IPS-18a (cell line): ENCODE results near the gene GNG2.
A peak's percentile ranks its signal among the peaks of the same experiment; 100 is the strongest.

Experiments used
- H3K27ac ChIP-seq: one replicate; pipeline ENCODE4 v1.5.1; 2013; ENCODE audit warnings: low read length
- H3K27me3 ChIP-seq: one replicate; pipeline ENCODE4 v1.6.1; 2013; ENCODE audit warnings: mild to moderate bottlenecking, low read length; ENCODE audit not compliant: control insufficient read depth, insufficient read depth
- H3K36me3 ChIP-seq: one replicate; pipeline ENCODE4 v1.6.1; 2013; ENCODE audit warnings: low read depth, low read length; ENCODE audit not compliant: control insufficient read depth
- H3K4me1 ChIP-seq: one replicate; pipeline ENCODE4 v1.6.1; 2013; ENCODE audit warnings: low read depth, low read length; ENCODE audit not compliant: control insufficient read depth
- H3K4me3 ChIP-seq: one replicate; pipeline ENCODE4 v1.5.1; 2013; ENCODE audit warnings: low read length
- H3K9ac ChIP-seq: one replicate; pipeline ENCODE4 v1.6.1; 2013; ENCODE audit warnings: mild to moderate bottlenecking, low read length, moderate library complexity
- H3K9me3 ChIP-seq: one replicate; pipeline ENCODE4 v1.6.1; 2013; ENCODE audit warnings: low read depth, low read length; ENCODE audit not compliant: control insufficient read depth

Gene GNG2

GRCh38 chr14:51856792-51857296 is 3.6 kb upstream of the GNG2 start:
- Histone ChIP-seq H3K27me3 (peaks cover 21% of the 10 kb centered on the region), H3K4me1 (peaks cover 16% of the 10 kb centered on the region), H3K4me3 (no peak overlapping the region), H3K9me3 (no peaks in the 10 kb centered on the region), H3K9ac (no peak overlapping the region), H3K36me3 (no peaks in the 10 kb centered on the region), H3K27ac (no peak overlapping the region)

GRCh38 chr14:51859131-51859530 is 1.3 kb upstream of the GNG2 start:
- Histone ChIP-seq H3K27me3 (peaks cover 33% of the 10 kb centered on the region), H3K9me3 (no peaks in the 10 kb centered on the region), H3K36me3 (no peaks in the 10 kb centered on the region), H3K4me3 (no peak overlapping the region), H3K27ac (no peak overlapping the region), H3K9ac (no peak overlapping the region), H3K4me1 (peaks cover 30% of the 10 kb centered on the region)

- peak overlapping the region; percentile 95 for H3K4me3 ChIP-seq
- H3K9me3 ChIP-seq: no peaks in the 10 kb centered on the region
- no peaks in the 10 kb centered on the region for H3K36me3 ChIP-seq
- no peak overlapping the region for H3K27ac ChIP-seq
- peaks cover 38% of the 10 kb centered on the region for H3K4me1 ChIP-seq
- H3K9ac ChIP-seq: peak overlapping the region; percentile 77
- H3K27me3 ChIP-seq: peaks cover 33% of the 10 kb centered on the region
Observed at GRCh38 chr14:51860825-51861499, 550 bp downstream of the GNG2 start.

- Histone ChIP-seq H3K9me3 (no peaks in the 10 kb centered on the region), H3K36me3 (no peaks in the 10 kb centered on the region), H3K27ac (no peak overlapping the region), H3K27me3 (peaks cover 33% of the 10 kb centered on the region), H3K4me1 (peaks cover 46% of the 10 kb centered on the region), H3K4me3 (peak overlapping the region; percentile 95), H3K9ac (no peak overlapping the region)
Observed at GRCh38 chr14:51862176-51862796, 1.9 kb downstream of the GNG2 start.

GRCh38 chr14:51862860-51863259 is 2.4 kb downstream of the GNG2 start:
- H3K4me3 ChIP-seq: no peak overlapping the region
- H3K9ac ChIP-seq: no peak overlapping the region
- no peak overlapping the region for H3K27ac ChIP-seq
- H3K27me3 ChIP-seq: peaks cover 33% of the 10 kb centered on the region
- H3K9me3 ChIP-seq: no peaks in the 10 kb centered on the region
- peaks cover 46% of the 10 kb centered on the region for H3K4me1 ChIP-seq
- H3K36me3 ChIP-seq: no peaks in the 10 kb centered on the region

- no peaks in the 10 kb centered on the region for H3K36me3 ChIP-seq
- no peak overlapping the region for H3K9ac ChIP-seq
- H3K4me3 ChIP-seq: no peak overlapping the region
- no peak overlapping the region for H3K27ac ChIP-seq
- H3K27me3 ChIP-seq: peaks cover 19% of the 10 kb centered on the region
- H3K4me1 ChIP-seq: peaks cover 35% of the 10 kb centered on the region
- no peaks in the 10 kb centered on the region for H3K9me3 ChIP-seq
Observed at GRCh38 chr14:51865953-51866747, 5.7 kb downstream of the GNG2 start.

- H3K9ac ChIP-seq: no peak overlapping the region
- no peaks in the 10 kb centered on the region for H3K36me3 ChIP-seq
- no peaks in the 10 kb centered on the region for H3K9me3 ChIP-seq
- no peak overlapping the region for H3K27ac ChIP-seq
- H3K4me3 ChIP-seq: no peak overlapping the region
- H3K4me1 ChIP-seq: peaks cover 21% of the 10 kb centered on the region
- peaks cover 3% of the 10 kb centered on the region for H3K27me3 ChIP-seq
Observed at GRCh38 chr14:51867741-51868140, 7.3 kb downstream of the GNG2 start.

- H3K27me3 ChIP-seq: no peaks in the 10 kb centered on the region
- H3K9me3 ChIP-seq: no peaks in the 10 kb centered on the region
- no peak overlapping the region for H3K27ac ChIP-seq
- no peak overlapping the region for H3K4me3 ChIP-seq
- H3K36me3 ChIP-seq: no peaks in the 10 kb centered on the region
- H3K9ac ChIP-seq: no peak overlapping the region
- H3K4me1 ChIP-seq: peaks cover 15% of the 10 kb centered on the region
Observed at GRCh38 chr14:51868405-51868804, 8.0 kb downstream of the GNG2 start.

- Histone ChIP-seq H3K27ac (no peak overlapping the region), H3K4me1 (peaks cover 13% of the 10 kb centered on the region), H3K9ac (no peak overlapping the region), H3K27me3 (no peaks in the 10 kb centered on the region), H3K36me3 (no peaks in the 10 kb centered on the region), H3K9me3 (no peaks in the 10 kb centered on the region), H3K4me3 (no peak overlapping the region)
Observed at GRCh38 chr14:51869411-51870100, 9.1 kb downstream of the GNG2 start.

- H3K4me3 ChIP-seq: no peak overlapping the region
- H3K9ac ChIP-seq: no peak overlapping the region
- no peaks in the 10 kb centered on the region for H3K9me3 ChIP-seq
- no peak overlapping the region for H3K27ac ChIP-seq
- H3K36me3 ChIP-seq: no peaks in the 10 kb centered on the region
- H3K27me3 ChIP-seq: no peaks in the 10 kb centered on the region
- H3K4me1 ChIP-seq: peaks cover 8% of the 10 kb centered on the region
Observed at GRCh38 chr14:51870606-51871005, 10.2 kb downstream of the GNG2 start.

- Histone ChIP-seq H3K27ac (no peak overlapping the region), H3K4me1 (no peaks in the 10 kb centered on the region), H3K9me3 (no peaks in the 10 kb centered on the region), H3K9ac (no peak overlapping the region), H3K27me3 (no peaks in the 10 kb centered on the region), H3K36me3 (no peaks in the 10 kb centered on the region), H3K4me3 (no peak overlapping the region)
Observed at GRCh38 chr14:51871846-51872245, 11.4 kb downstream of the GNG2 start.
